Measurements from ENCODE around the gene TBC1D22B. TPM values are rescaled to one million over a fixed set of nuclear protein-coding genes. Genes with fewer than 3 reads are reported as not detected.
A peak's percentile ranks its signal among the peaks of the same experiment; 100 is the strongest.

Gene TBC1D22B
- polyA plus RNA-seq (2012; rRNA removed), result 5.3 and 5.5 TPM in 2 replicates
- 5.4 and 6.0 TPM in 2 replicates for polyA plus RNA-seq (2012; cell fraction: cytosol; rRNA removed)
- polyA plus RNA-seq (2012; cell fraction: nucleus; rRNA removed), result 8.9 and 9.1 TPM in 2 replicates

GRCh38 chr6:37257634-37258404, at the start of gene TBC1D22B, which contains the start of gene TMEM217:
Gene TBC1D22B (plus strand): TSS chr6:37257772. CDS start chr6:37257918, 146 bp downstream.
Gene TMEM217 (minus strand): TSS chr6:37258144. CDS start chr6:37219030, 39,114 bp downstream.
- peak; percentile 97 for DNase-seq
- peak within 1 kb of the TSS; percentile 87 for H3K4me2 ChIP-seq
- H3K9me3 ChIP-seq, result no peaks in the 10 kb centered on the region
- peak within 1 kb of the TSS; percentile 84 to 85 for H3K27ac ChIP-seq (ENCODE audit: low read depth in 2 of 2, low read length in 1 of 2)
- ChIA-PET CTCF (interaction anchor here (0.5 to 2.1 kb wide), 6 partner anchors 10 to 240 kb away, joined by 3 to 7 read pairs (median 4); no protein-coding TSS in a partner anchor), POLR2A (interaction anchor here (0.6 to 1.5 kb wide), 2 partner anchors 35 to 61 kb away, joined by 4 to 8 read pairs; no protein-coding TSS in a partner anchor)
- H3K9me2 ChIP-seq, result no peaks in the 10 kb centered on the region
- peak within 1 kb of the TSS; percentile 86 for H2AFZ ChIP-seq (ENCODE audit: low read depth)
- H3K4me1 ChIP-seq (ENCODE audit: control insufficient read depth in 1 of 2, insufficient read depth in 2 of 2, low read depth in 1 of 2, low read length in 1 of 2), result peaks cover 10 to 11% of the 10 kb centered on the region in 2 experiments; a peak in 3 of 4 replicates
- no peaks in the 10 kb centered on the region for H3K27me3 ChIP-seq (ENCODE audit: insufficient read depth)
- H3F3A ChIP-seq (replicated peaks; ENCODE audit: insufficient read depth), result no peaks in the 10 kb centered on the region
- H4K20me1 ChIP-seq (ENCODE audit: insufficient read depth), result no peaks in the 10 kb centered on the region
- 0% methylated on average over 25 of the region's 45 CpGs for WGBS (ENCODE audit: low lambda C conversion rate)
- H3K79me2 ChIP-seq (ENCODE audit: insufficient read depth), result peaks cover 51% of the 10 kb centered on the region
- peak within 1 kb of the TSS; percentile 65 to 91 for H3K4me3 ChIP-seq (ENCODE audit: low read depth in 2 of 2, low read length in 1 of 2)
- H3K36me3 ChIP-seq (replicated peaks in 1 of 2; ENCODE audit: control insufficient read depth in 1 of 2, insufficient read depth in 2 of 2, low read length in 1 of 2), result no peaks in the 10 kb centered on the region
- H3K9ac ChIP-seq, result peak within 1 kb of the TSS; percentile 96
- peak; percentile 99 for TF ChIP-seq YY1 (IDR thresholded peaks at IDR 0.05; ENCODE audit: low read depth)
- peak; percentile 72 for TF ChIP-seq IRF3 (IDR thresholded peaks at IDR 0.05; ENCODE audit: low read depth, low read length)
- TF ChIP-seq PBX3 (IDR thresholded peaks at IDR 0.05), result no peak
- TF ChIP-seq EZH2phosphoT487 (IDR thresholded peaks at IDR 0.05; ENCODE audit: borderline replicate concordance, low read depth), result no peak
- no peak for TF ChIP-seq RCOR1 (IDR thresholded peaks at IDR 0.05; ENCODE audit: low read length)
- peak; percentile 45; the same call in 1 of the 2 replicates for TF ChIP-seq USF1 (IDR thresholded peaks at IDR 0.05; ENCODE audit: borderline replicate concordance, low read depth)
- no peak for TF ChIP-seq MAX (IDR thresholded peaks at IDR 0.05; ENCODE audit: low read depth)
- peak; percentile 77 for TF ChIP-seq TAF1 (IDR thresholded peaks at IDR 0.05; ENCODE audit: borderline replicate concordance, low read depth, low read length)
- no peak for TF ChIP-seq MEF2A (IDR thresholded peaks at IDR 0.05; ENCODE audit: borderline replicate concordance, low read depth)
- TF ChIP-seq TCF12 (IDR thresholded peaks at IDR 0.05), result peak; percentile 3; the same call in 1 of the 2 replicates
- peak; percentile 61 for TF ChIP-seq POLR2AphosphoS5 (IDR thresholded peaks at IDR 0.05; ENCODE audit: low read depth, low read length)
- TF ChIP-seq FOXM1 (IDR thresholded peaks at IDR 0.05; ENCODE audit: low read depth), result no peak
- no peak for TF ChIP-seq RXRA (IDR thresholded peaks at IDR 0.05; ENCODE audit: borderline replicate concordance, low read depth)
- TF ChIP-seq RFX5 (IDR thresholded peaks at IDR 0.05; ENCODE audit: low read length), result no peak; the same call in 1 of the 2 replicates
- TF ChIP-seq GABPA (IDR thresholded peaks at IDR 0.05; ENCODE audit: low read depth), result no peak; the same call in 1 of the 2 replicates
- no peak for TF ChIP-seq GATA2 (CRISPR knock-in tag; IDR thresholded peaks at IDR 0.05)
- no peak for TF ChIP-seq SIN3A (IDR thresholded peaks at IDR 0.05; ENCODE audit: borderline replicate concordance, low read depth, low read length)
- TF ChIP-seq MXI1 (IDR thresholded peaks at IDR 0.05; ENCODE audit: low read depth, low read length), result no peak
- no peak for TF ChIP-seq FOSL2 (IDR thresholded peaks at IDR 0.05; ENCODE audit: borderline replicate concordance, low read depth)
- no peak for TF ChIP-seq FOXJ3 (CRISPR knock-in tag; IDR thresholded peaks at IDR 0.05)
- no peak for TF ChIP-seq CTCF (IDR thresholded peaks at IDR 0.05)
- TF ChIP-seq JUND (IDR thresholded peaks at IDR 0.05), result no peak
- peak; percentile 10; the same call in 1 of the 2 replicates for TF ChIP-seq REST (IDR thresholded peaks at IDR 0.05; ENCODE audit: low read depth, low read length)
- TF ChIP-seq SMC3 (IDR thresholded peaks at IDR 0.05; ENCODE audit: low read depth, low read length), result no peak
